C4-2B (cell line): ENCODE data around the gene MTERF2.

ENCODE experiments used
- CTCF ChIP-seq: fragments of 450-650 bp; conservative IDR thresholded peaks from 2 replicates; pipeline ENCODE4 v1.5.1; 2017; ENCODE audit warnings: mild to moderate bottlenecking
- ZFX ChIP-seq: fragments of 450-650 bp; IDR thresholded peaks from 2 replicates; pipeline ENCODE4 v1.6.1; 2017

- no peak for TF ChIP-seq CTCF
- TF ChIP-seq ZFX: no peak
Measured at GRCh38 chr12:106950591-106950990, 36.4 kb downstream of the MTERF2 start.
